B cell (primary cell): ENCODE data around the gene TUBB4B. TPM values are rescaled to one million over a fixed set of nuclear protein-coding genes. Genes with fewer than 3 reads are reported as not detected.

Experiments
- ATAC-seq: fragments of 200-7000 bp; cut with Tn5 transposase; one replicate; pipeline ENCODE4 v1.10.0; 2021; ENCODE audit warnings: low read depth, mild to moderate bottlenecking, moderate number of reproducible peaks, moderate library complexity
- CTCF ChIA-PET: fragments of 350-600 bp; sonication (Branson Sonifier 250); formaldehyde crosslinking; loops from one replicate; lab custom pipeline; 2021; ENCODE audit warnings: antibody characterized with exemption, inconsistent platforms; lab: Charles Lee
- POLR2A ChIA-PET: fragments of 350-600 bp; sonication (Branson Sonifier 250); formaldehyde crosslinking; loops from one replicate; lab custom pipeline; 2021; ENCODE audit warnings: antibody characterized with exemption; lab: Charles Lee
- DNase-seq: peaks from one replicate; pipeline ENCODE4 v3.0.0; 2013
- H2AFZ ChIP-seq: 2 replicates; pipeline ENCODE4 v1.6.1; 2012; ENCODE audit warnings: mild to moderate bottlenecking, low read depth, low read length; ENCODE audit not compliant: insufficient read depth, poor library complexity, severe bottlenecking
- H3K27ac ChIP-seq, 2 donors: 1 replicate in 1 of 2; 2 replicates in 1 of 2; pipeline ENCODE4 v1.5.1; 2012 to 2013; ENCODE audit warnings: low read length in 2 of 2, mild to moderate bottlenecking in 2 of 2, moderate library complexity in 1 of 2
- H3K27me3 ChIP-seq, 4 experiments: fragments of 200-600 bp in 1 of 4; sonication (generic) in 1 of 4; replicated peaks in 1 of 4; 1 replicate in 2 of 4; 2 replicates in 2 of 4; pipeline versions ENCODE4 v1.6.1 to v1.7.0; 2013 to 2016; ENCODE audit warnings: low read length in 3 of 4, mild to moderate bottlenecking in 2 of 4, mixed read lengths in 1 of 4, moderate library complexity in 1 of 4; ENCODE audit not compliant: insufficient read depth in 4 of 4, control insufficient read depth in 3 of 4; ENCODE audit errors: control extremely low read depth in 1 of 4
- H3K36me3 ChIP-seq, 2 experiments: replicated peaks in 1 of 2; 1 replicate in 1 of 2; 2 replicates in 1 of 2; pipeline versions ENCODE4 v1.6.1 to v1.7.1; 2013; ENCODE audit warnings: low read length in 1 of 2; ENCODE audit not compliant: insufficient read depth in 2 of 2, control insufficient read depth in 1 of 2; ENCODE audit errors: control extremely low read depth in 1 of 2, extremely low read depth in 1 of 2
- H3K4me1 ChIP-seq, 2 donors: fragments of 200-600 bp in 1 of 2; sonication (generic) in 1 of 2; 1 replicate in 1 of 2; 2 replicates in 1 of 2; pipeline versions ENCODE4 v1.5.1 to v1.6.1; 2013 to 2017; ENCODE audit warnings: low read length in 2 of 2; ENCODE audit not compliant: control insufficient read depth in 2 of 2, insufficient read depth in 2 of 2
- H3K4me2 ChIP-seq: replicated peaks from 2 replicates; pipeline ENCODE3; 2012; ENCODE audit warnings: mild to moderate bottlenecking, low read depth, low read length; ENCODE audit not compliant: poor library complexity, severe bottlenecking
- H3K4me3 ChIP-seq, 5 experiments: fragments of 200-600 bp in 1 of 5; sonication (generic) in 1 of 5; 1 replicate in 3 of 5; 2 replicates in 2 of 5; pipeline versions ENCODE4 v1.5.1 to v1.7.0; 2011 to 2016; ENCODE audit warnings: low read length in 4 of 5, mild to moderate bottlenecking in 4 of 5, low read depth in 2 of 5, control low read depth in 1 of 5, moderate library complexity in 1 of 5; ENCODE audit not compliant: insufficient read depth in 1 of 5; ENCODE audit errors: control extremely low read depth in 1 of 5, extremely low read depth in 1 of 5
- H3K79me2 ChIP-seq: fragments of 200-600 bp; sonication (generic); one replicate; pipeline ENCODE4 v1.6.0; 2016; ENCODE audit warnings: low read length; ENCODE audit not compliant: control insufficient read depth, insufficient read depth
- H3K9ac ChIP-seq: fragments of 200-600 bp; sonication (generic); 2 replicates; pipeline ENCODE4 v1.6.1; 2017; ENCODE audit warnings: mild to moderate bottlenecking, low read length, moderate library complexity
- H3K9me3 ChIP-seq, 3 donors: one replicate each; pipeline versions ENCODE4 v1.6.1 to v1.7.1; 2013; ENCODE audit warnings: low read length in 2 of 3; ENCODE audit not compliant: control insufficient read depth in 2 of 3, insufficient read depth in 1 of 3; ENCODE audit errors: control extremely low read depth in 1 of 3
- H4K20me1 ChIP-seq: 2 replicates; pipeline ENCODE4 v1.6.0; 2012; ENCODE audit warnings: mild to moderate bottlenecking, low read length; ENCODE audit not compliant: insufficient read depth, control insufficient read depth, poor library complexity, severe bottlenecking
- H3K27ac Mint-ChIP-seq: one replicate; pipeline ENCODE4 v1.8.0; 2021; ENCODE audit warnings: mixed read lengths
- H3K27me3 Mint-ChIP-seq: one replicate; pipeline ENCODE4 v1.8.0; 2021; ENCODE audit warnings: mixed read lengths
- H3K4me1 Mint-ChIP-seq: one replicate; pipeline ENCODE4 v1.8.0; 2021; ENCODE audit warnings: mixed read lengths
- H3K4me3 Mint-ChIP-seq: one replicate; pipeline ENCODE4 v1.8.0; 2021; ENCODE audit warnings: mixed read lengths
- H3K9me3 Mint-ChIP-seq: one replicate; pipeline ENCODE4 v1.8.0; 2022; ENCODE audit warnings: mixed read lengths; ENCODE audit not compliant: insufficient read depth
- CTCF ChIP-seq: fragments of 200-600 bp; IDR thresholded peaks from one replicate; pipeline ENCODE4 v1.8.0; 2022; ENCODE audit warnings: antibody characterized with exemption, mild to moderate bottlenecking
- EZH2 ChIP-seq: IDR thresholded peaks from 2 replicates; pipeline ENCODE4 v1.6.1; 2012; ENCODE audit warnings: borderline replicate concordance, low read depth, mild to moderate bottlenecking, moderate library complexity, low read length; ENCODE audit not compliant: insufficient read depth, poor library complexity, severe bottlenecking
- WGBS: methylation state at CpG from one replicate; pipeline ENCODE4 v1.1.5; 2013; ENCODE audit warnings: missing lambda C conversion rate; ENCODE audit not compliant: insufficient coverage; 5-methylcytosine and 5-hydroxymethylcytosine counted together
- intact Hi-C: fragments of 100-400 bp; cut with micrococcal nuclease; formaldehyde crosslinking; loops from one replicate; pipeline ENCODE4 v1.10.0; 2022
- polyA plus RNA-seq: library from polyadenylated mRNA; depleted of rRNA; stranded (reverse); fragments of >200 nt; gene quantifications from 2 replicates; pipeline ENCODE4 v1.2.3, GENCODE V29; 2012
- total RNA-seq, 2 donors: library from RNA; stranded (reverse); fragments of 120-200 nt in 1 of 2; gene quantifications; 1 replicate in 1 of 2; 2 replicates in 1 of 2; pipeline versions ENCODE4 v1.2.3 to v1.2.4, GENCODE V29; 2013 to 2022

The TUBB4B gene
- total and polyA plus RNA-seq, 2 donors (not counting 1 experiment from before 2014, with no cell fraction given) = 110 to 261 TPM

GRCh38 chr9:137266162-137266527, 25.1 kb downstream of the TUBB4B start:
- no peak overlapping the region for H3K4me2 ChIP-seq
- peaks cover 0 to 30% of the 10 kb centered on the region in 2 experiments for H3K36me3 ChIP-seq
- no peaks in the 10 kb centered on the region for H3K27me3 ChIP-seq
- TF ChIP-seq EZH2 (no peak), CTCF (no peak)
- ChIA-PET POLR2A (interaction anchor here (0.6 to 1.1 kb wide), 3 partner anchors 9 to 502 kb away, joined by 3 to 6 read pairs (median 6); partner anchors contain the start of gene MAN1B1), CTCF (interaction anchor here (0.6 kb wide), 1 partner anchor 18 kb away, joined by 3 read pairs; no protein-coding TSS in a partner anchor)
- no peak overlapping the region for H2AFZ ChIP-seq
- 96% methylated on average over 15 of the region's 15 CpGs for WGBS
- H3K27ac ChIP-seq = no peak overlapping the region
- H3K4me1 Mint-ChIP-seq = peaks cover 25% of the 10 kb centered on the region
- peaks cover 11 to 44% of the 10 kb centered on the region in 2 donors for H3K4me1 ChIP-seq
- peaks cover 33% of the 10 kb centered on the region for H4K20me1 ChIP-seq
- no peak overlapping the region for H3K4me3 ChIP-seq
- ATAC-seq = no peak
- H3K27me3 Mint-ChIP-seq = no peaks in the 10 kb centered on the region
- no peaks in the 10 kb centered on the region for H3K9me3 ChIP-seq
- no peak for DNase-seq
- no peak overlapping the region for H3K4me3 Mint-ChIP-seq
- H3K9ac ChIP-seq = no peak overlapping the region
- H3K27ac Mint-ChIP-seq = no peak overlapping the region
- intact Hi-C loops = no loop called here
- no peaks in the 10 kb centered on the region for H3K9me3 Mint-ChIP-seq
- peaks cover 17% of the 10 kb centered on the region for H3K79me2 ChIP-seq

- Histone ChIP-seq H4K20me1 (peaks cover 33% of the 10 kb centered on the region), H3K9me3 (no peaks in the 10 kb centered on the region), H3K27ac (no peak overlapping the region), H2AFZ (no peak overlapping the region), H3K4me3 (no peak overlapping the region), H3K4me2 (no peak overlapping the region), H3K79me2 (peaks cover 23% of the 10 kb centered on the region), H3K4me1 (peaks cover 11 to 48% of the 10 kb centered on the region in 2 donors), H3K9ac (no peak overlapping the region), H3K27me3 (no peaks in the 10 kb centered on the region), H3K36me3 (peaks cover 0 to 28% of the 10 kb centered on the region in 2 experiments)
- Mint-ChIP-seq H3K4me1 (peaks cover 29% of the 10 kb centered on the region), H3K9me3 (no peaks in the 10 kb centered on the region), H3K27ac (no peak overlapping the region), H3K4me3 (no peak overlapping the region), H3K27me3 (no peaks in the 10 kb centered on the region)
- DNase-seq = no peak
- WGBS = 94% methylated on average over 26 of the region's 34 CpGs
- no peak for TF ChIP-seq EZH2
- ATAC-seq = no peak
- CTCF ChIA-PET = interaction anchor here (0.6 to 1.5 kb wide), 3 partner anchors 19 to 30 kb away, joined by 3 to 5 read pairs (median 4); no protein-coding TSS in a partner anchor
- POLR2A ChIA-PET = interaction anchor here (0.6 to 1.1 kb wide), 6 partner anchors 9 to 502 kb away, joined by 3 to 11 read pairs (median 6); partner anchors contain the start of gene MAN1B1
- intact Hi-C loops = no loop called here
These were observed 25.7 kb downstream of the TUBB4B start for GRCh38 chr9:137266585-137267453.
